Activated T-cell treated with anti-CD3 and anti-CD28 coated beads, Interleukin-2, amount 50 U/mL, for 24 hours (primary cell): ENCODE measurements around the gene MBD6.
A peak's percentile ranks its signal among the peaks of the same experiment; 100 is the strongest.
"Not testable (repeated sequence)": the region's sequence is repeated elsewhere in the genome, so short reads cannot be mapped to it uniquely, and the experiment has no call there.

Experiments used
- DNase-seq: peaks from one replicate; pipeline ENCODE4 v3.0.0-alpha.2; 2020
- H3K27ac Mint-ChIP-seq: 2 replicates; pipeline ENCODE4 v1.8.0; 2020; ENCODE audit warnings: mild to moderate bottlenecking, mixed read lengths
- H3K27me3 Mint-ChIP-seq: 2 replicates; pipeline ENCODE4 v1.8.0; 2020; ENCODE audit warnings: mixed read lengths
- H3K36me3 Mint-ChIP-seq: 2 replicates; pipeline ENCODE4 v1.8.0; 2020; ENCODE audit warnings: low read depth, mixed read lengths
- H3K4me1 Mint-ChIP-seq: 2 replicates; pipeline ENCODE4 v1.8.0; 2020; ENCODE audit warnings: low read depth, mixed read lengths
- H3K4me3 Mint-ChIP-seq: 2 replicates; pipeline ENCODE4 v1.8.0; 2020; ENCODE audit warnings: mild to moderate bottlenecking, moderate library complexity, mixed read lengths
- H3K9me3 Mint-ChIP-seq: 2 replicates; pipeline ENCODE4 v1.8.0; 2020; ENCODE audit warnings: mixed read lengths

The MBD6 gene

GRCh38 chr12:57498571-57498970 lies 24.1 kb upstream of the MBD6 start:
- H3K4me1 Mint-ChIP-seq = peaks cover 15% of the 10 kb centered on the region
- peak overlapping the region; percentile 74 for H3K27ac Mint-ChIP-seq
- H3K4me3 Mint-ChIP-seq = no peak overlapping the region
- no peaks in the 10 kb centered on the region for H3K27me3 Mint-ChIP-seq
- no peaks in the 10 kb centered on the region for H3K9me3 Mint-ChIP-seq
- peaks cover 90% of the 10 kb centered on the region for H3K36me3 Mint-ChIP-seq
- no peak for DNase-seq

- H3K27me3 Mint-ChIP-seq = no peaks in the 10 kb centered on the region
- no peak overlapping the region for H3K4me3 Mint-ChIP-seq
- no peaks in the 10 kb centered on the region for H3K9me3 Mint-ChIP-seq
- H3K36me3 Mint-ChIP-seq = peaks cover 97% of the 10 kb centered on the region
- peaks cover 17% of the 10 kb centered on the region for H3K4me1 Mint-ChIP-seq
- no peak for DNase-seq
- H3K27ac Mint-ChIP-seq = no peak overlapping the region
Measured at GRCh38 chr12:57500213-57500612, 22.4 kb upstream of the MBD6 start.

DNA sequence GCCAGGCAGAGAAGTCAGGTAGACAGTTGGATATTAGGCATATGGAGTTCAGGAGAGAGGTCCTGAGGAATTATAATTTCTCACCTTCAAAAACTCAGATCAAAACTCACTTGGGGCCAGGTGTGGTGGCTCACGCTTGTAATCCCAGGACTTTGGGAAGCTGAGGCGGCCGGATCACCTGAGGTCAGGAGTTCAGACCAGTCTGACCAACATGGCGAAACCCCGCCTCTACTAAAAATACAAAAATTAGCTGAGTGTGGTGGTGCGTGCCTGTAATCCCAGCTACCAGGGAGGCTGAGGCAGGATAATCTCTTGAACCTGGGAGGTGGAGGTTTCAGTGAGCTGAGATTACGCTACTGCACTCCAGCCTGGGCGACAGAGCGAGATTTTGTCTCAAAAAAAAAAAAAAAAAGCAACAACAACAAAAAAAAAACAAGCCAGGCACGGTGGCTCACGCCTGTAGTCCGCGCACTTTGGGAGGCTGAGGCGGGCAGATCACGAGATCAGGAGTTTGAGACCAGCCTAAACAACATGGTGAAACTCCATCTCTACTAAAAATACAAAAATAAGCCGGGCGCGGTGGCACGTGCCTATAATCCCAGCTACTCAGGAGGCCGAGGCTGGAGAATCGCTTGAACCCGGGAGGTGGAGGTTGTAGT lies 20.2 kb upstream of the MBD6 start:
- peaks cover 91% of the 10 kb centered on the region for H3K36me3 Mint-ChIP-seq
- H3K4me3 Mint-ChIP-seq, H3K9me3 Mint-ChIP-seq, DNase-seq, H3K4me1 Mint-ChIP-seq, H3K27me3 Mint-ChIP-seq: not testable (repeated sequence)
- H3K27ac Mint-ChIP-seq = peak overlapping the region; percentile 48

- H3K4me3 Mint-ChIP-seq, H3K4me1 Mint-ChIP-seq, H3K9me3 Mint-ChIP-seq, DNase-seq, H3K27ac Mint-ChIP-seq, H3K27me3 Mint-ChIP-seq: not testable (repeated sequence)
- H3K36me3 Mint-ChIP-seq = peaks cover 86% of the 10 kb centered on the region
Measured at GRCh38 chr12:57506541-57506940, 16.1 kb upstream of the MBD6 start.

GRCh38 chr12:57507796-57508195 lies 14.8 kb upstream of the MBD6 start:
- DNase-seq, H3K27me3 Mint-ChIP-seq, H3K4me1 Mint-ChIP-seq, H3K9me3 Mint-ChIP-seq, H3K27ac Mint-ChIP-seq, H3K4me3 Mint-ChIP-seq: not testable (repeated sequence)
- H3K36me3 Mint-ChIP-seq = peaks cover 86% of the 10 kb centered on the region

GRCh38 chr12:57511161-57511560 lies 11.5 kb upstream of the MBD6 start:
- Mint-ChIP-seq H3K4me1 (peaks cover 5% of the 10 kb centered on the region), H3K9me3 (no peaks in the 10 kb centered on the region), H3K27me3 (no peaks in the 10 kb centered on the region), H3K4me3 (no peak overlapping the region), H3K36me3 (peaks cover 85% of the 10 kb centered on the region), H3K27ac (peak overlapping the region; percentile 72)
- no peak for DNase-seq

GRCh38 chr12:57511588-57512325 lies 10.9 kb upstream of the MBD6 start:
- H3K4me1 Mint-ChIP-seq = peaks cover 10% of the 10 kb centered on the region
- H3K27ac Mint-ChIP-seq = peak overlapping the region; percentile 72
- H3K36me3 Mint-ChIP-seq = peaks cover 85% of the 10 kb centered on the region
- DNase-seq = no peak
- H3K4me3 Mint-ChIP-seq = no peak overlapping the region
- H3K27me3 Mint-ChIP-seq = no peaks in the 10 kb centered on the region
- H3K9me3 Mint-ChIP-seq = no peaks in the 10 kb centered on the region

GRCh38 chr12:57512665-57513064 lies 10.0 kb upstream of the MBD6 start:
- H3K9me3 Mint-ChIP-seq = no peaks in the 10 kb centered on the region
- H3K36me3 Mint-ChIP-seq = peaks cover 94% of the 10 kb centered on the region
- H3K4me3 Mint-ChIP-seq = no peak overlapping the region
- no peak for DNase-seq
- H3K4me1 Mint-ChIP-seq = peaks cover 19% of the 10 kb centered on the region
- peak overlapping the region; percentile 72 for H3K27ac Mint-ChIP-seq
- H3K27me3 Mint-ChIP-seq = no peaks in the 10 kb centered on the region

- no peaks in the 10 kb centered on the region for H3K9me3 Mint-ChIP-seq
- DNase-seq = no peak
- peaks cover 95% of the 10 kb centered on the region for H3K36me3 Mint-ChIP-seq
- peaks cover 25% of the 10 kb centered on the region for H3K4me1 Mint-ChIP-seq
- no peak overlapping the region for H3K4me3 Mint-ChIP-seq
- peak overlapping the region; percentile 72 for H3K27ac Mint-ChIP-seq
- H3K27me3 Mint-ChIP-seq = no peaks in the 10 kb centered on the region
Measured at GRCh38 chr12:57513266-57513665, 9.4 kb upstream of the MBD6 start.

DNA sequence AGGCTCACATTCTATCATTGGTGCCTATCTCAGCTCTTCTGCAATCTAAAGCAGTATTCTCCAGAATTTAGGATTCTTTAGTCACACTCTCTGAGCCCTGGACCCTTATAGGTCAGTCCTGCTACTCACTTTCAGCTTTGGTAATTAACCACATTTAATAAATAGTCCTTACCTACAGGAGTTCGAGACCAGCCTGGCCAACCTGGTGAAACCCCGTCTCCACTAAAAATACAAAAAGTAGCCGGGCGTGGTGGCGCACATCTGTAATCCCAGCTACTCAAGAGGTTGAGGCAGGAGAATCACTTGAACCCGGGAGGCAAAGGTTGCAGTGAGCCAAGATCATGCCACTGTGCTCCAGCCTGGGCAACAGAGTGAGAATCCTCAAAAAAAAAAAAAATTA lies 8.9 kb upstream of the MBD6 start:
- not testable (repeated sequence) for H3K4me3 Mint-ChIP-seq, H3K9me3 Mint-ChIP-seq, H3K27me3 Mint-ChIP-seq, DNase-seq
- peaks cover 95% of the 10 kb centered on the region for H3K36me3 Mint-ChIP-seq
- H3K27ac Mint-ChIP-seq = peak overlapping the region; percentile 72
- H3K4me1 Mint-ChIP-seq = peaks cover 29% of the 10 kb centered on the region

DNA sequence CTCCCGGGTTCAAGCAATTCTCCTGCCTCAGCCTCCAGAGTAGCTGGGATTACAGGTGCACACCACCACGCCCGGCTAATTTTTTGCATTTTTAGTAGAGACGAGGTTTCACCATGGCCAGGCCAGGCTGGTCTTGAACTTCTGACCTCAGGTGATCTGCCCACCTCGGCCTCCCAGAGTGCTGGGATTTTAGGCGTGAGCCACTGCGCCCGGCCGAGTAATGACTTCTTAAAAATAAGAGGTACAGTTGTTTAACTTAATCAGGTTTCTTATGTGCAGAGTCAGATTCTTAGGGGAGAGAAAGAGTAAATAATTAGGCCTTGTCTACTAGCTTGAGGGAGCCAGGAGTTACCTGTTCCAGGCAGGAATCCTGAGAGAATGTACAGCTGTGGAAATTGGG lies 8.4 kb upstream of the MBD6 start:
- not testable (repeated sequence) for H3K9me3 Mint-ChIP-seq, H3K4me3 Mint-ChIP-seq, DNase-seq, H3K27me3 Mint-ChIP-seq
- Mint-ChIP-seq H3K27ac (peak overlapping the region; percentile 100), H3K4me1 (peaks cover 35% of the 10 kb centered on the region), H3K36me3 (peaks cover 95% of the 10 kb centered on the region)

- Mint-ChIP-seq H3K4me1 (peaks cover 35% of the 10 kb centered on the region), H3K36me3 (peaks cover 95% of the 10 kb centered on the region)
Measured at GRCh38 chr12:57514720-57515407, 7.8 kb upstream of the MBD6 start.

DNA sequence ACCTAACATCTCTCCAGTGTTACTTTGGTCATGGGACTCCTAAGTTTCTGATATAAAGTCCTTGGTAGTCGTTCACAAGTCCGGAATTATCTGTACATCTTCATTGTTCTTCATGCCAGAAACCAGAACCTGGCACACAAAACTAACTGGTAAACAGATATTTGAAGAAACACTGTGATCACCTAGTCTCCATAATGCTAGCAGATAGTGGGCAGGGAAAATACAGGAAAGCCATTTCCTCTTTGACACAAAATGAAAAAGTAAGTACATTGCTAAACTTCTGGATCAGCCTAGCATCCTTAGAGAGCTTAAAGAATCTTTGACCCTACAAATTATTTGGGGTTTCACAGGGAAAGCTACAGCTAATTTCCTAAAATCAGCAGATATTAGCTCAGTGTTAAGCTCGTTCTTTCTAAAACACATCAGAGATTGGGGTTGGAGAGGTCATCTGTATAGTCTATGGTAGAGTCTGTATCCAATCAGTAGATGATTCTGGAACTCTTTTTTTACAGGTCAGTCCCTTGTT lies 7.2 kb upstream of the MBD6 start:
- no peaks in the 10 kb centered on the region for H3K27me3 Mint-ChIP-seq
- H3K4me3 Mint-ChIP-seq = no peak overlapping the region
- H3K9me3 Mint-ChIP-seq = no peaks in the 10 kb centered on the region
- H3K36me3 Mint-ChIP-seq = peaks cover 97% of the 10 kb centered on the region
- H3K4me1 Mint-ChIP-seq = peaks cover 35% of the 10 kb centered on the region
- H3K27ac Mint-ChIP-seq = peak overlapping the region; percentile 100
- DNase-seq = no peak

More at GRCh38 chr12:57514720-57515407, 7.8 kb upstream of the MBD6 start:
- H3K27ac Mint-ChIP-seq = peak overlapping the region; percentile 100
- H3K9me3 Mint-ChIP-seq = no peaks in the 10 kb centered on the region
- no peaks in the 10 kb centered on the region for H3K27me3 Mint-ChIP-seq
- no peak overlapping the region for H3K4me3 Mint-ChIP-seq
- no peak for DNase-seq

- DNase-seq = no peak
- Mint-ChIP-seq H3K9me3 (no peaks in the 10 kb centered on the region), H3K4me1 (peaks cover 39% of the 10 kb centered on the region), H3K4me3 (peak overlapping the region; percentile 15), H3K27ac (peak overlapping the region; percentile 100), H3K27me3 (no peaks in the 10 kb centered on the region), H3K36me3 (peaks cover 93% of the 10 kb centered on the region)
Measured at GRCh38 chr12:57515934-57516541, 6.6 kb upstream of the MBD6 start.
